ENCODE data around the gene ASMTL.

DNA sequence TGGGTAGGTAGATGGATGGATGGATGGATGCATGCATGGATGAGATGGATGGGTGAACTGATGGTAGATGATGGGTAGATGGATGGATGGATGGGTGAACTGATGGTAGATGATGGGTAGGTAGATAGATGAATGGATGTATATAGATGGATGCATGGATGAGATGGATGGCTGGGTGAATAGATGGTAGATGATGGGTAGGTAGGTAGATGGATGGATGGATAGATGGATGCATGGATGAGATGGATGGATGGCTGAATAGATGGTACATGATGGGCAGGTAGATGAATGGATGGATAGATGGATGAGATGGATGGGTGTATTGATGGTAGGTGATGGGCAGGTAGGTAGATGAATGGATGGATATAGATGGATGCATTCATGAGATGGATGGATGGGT lies 45.7 kb downstream of the ASMTL start:
- TF ChIP-seq EZH2phosphoT487 (IDR thresholded peaks at IDR 0.05; ENCODE audit: insufficient read depth, low read depth) (no peak), EZH2 (IDR thresholded peaks at IDR 0.05; ENCODE audit: insufficient read depth, poor library complexity, severe bottlenecking) (no peak)
